PC-9 (cell line): ENCODE measurements around the gene PFKFB4. TPM values are rescaled to one million over a fixed set of nuclear protein-coding genes. Genes with fewer than 3 reads are reported as not detected.

Experiments used
- BruUV-seq: library from RNA; stranded (reverse); fragments of 400-500 nt; replicated peaks from 2 replicates; lab custom pipeline; 2021; lab: Mats Ljungman, UMichigan
- CTCF ChIA-PET: fragments of 300-600 bp; sonication (Branson Sonifier 250); formaldehyde crosslinking; loops from one replicate; lab custom pipeline; 2022; ENCODE audit warnings: antibody characterized with exemption; lab: Charles Lee
- POLR2A ChIA-PET: fragments of 300-600 bp; sonication (Branson Sonifier 250); formaldehyde crosslinking; loops from one replicate; lab custom pipeline; 2022; ENCODE audit warnings: antibody characterized with exemption; ENCODE audit not compliant: unreplicated experiment; lab: Charles Lee
- DNase-seq, 2 experiments: peaks; one replicate each; pipeline versions ENCODE4 v3.0.0 to v3.0.0-alpha.2; 2015 to 2022; ENCODE audit warnings: mixed read lengths in 1 of 2
- H2AFZ ChIP-seq: fragments of 200-600 bp; sonication (generic); 2 replicates; pipeline ENCODE4 v1.8.1; 2017; ENCODE audit warnings: antibody characterized with exemption
- H3F3A ChIP-seq: fragments of 200-600 bp; sonication (generic); 2 replicates; pipeline ENCODE4 v1.8.1; 2017; ENCODE audit warnings: antibody characterized with exemption, mild to moderate bottlenecking, low read depth; ENCODE audit not compliant: insufficient read depth
- H3K27ac ChIP-seq: fragments of 200-600 bp; sonication (generic); 2 replicates; pipeline ENCODE4 v1.6.1; 2016; ENCODE audit warnings: mixed run types
- H3K27me3 ChIP-seq: fragments of 200-600 bp; sonication (generic); 2 replicates; pipeline ENCODE4 v1.6.1; 2016; ENCODE audit warnings: low read depth, mixed run types; ENCODE audit not compliant: insufficient read depth
- H3K36me3 ChIP-seq: fragments of 200-600 bp; sonication (generic); 2 replicates; pipeline ENCODE4 v1.6.1; 2016; ENCODE audit warnings: low read depth, mixed run types
- H3K4me1 ChIP-seq: fragments of 200-600 bp; sonication (generic); replicated peaks from 2 replicates; pipeline ENCODE4 v1.6.1; 2016; ENCODE audit warnings: mixed run types; ENCODE audit not compliant: insufficient read depth
- H3K4me2 ChIP-seq: fragments of 200-600 bp; sonication (generic); 2 replicates; pipeline ENCODE4 v1.6.1; 2017; ENCODE audit warnings: mixed run types
- H3K4me3 ChIP-seq: fragments of 200-600 bp; sonication (generic); 2 replicates; pipeline ENCODE4 v1.6.1; 2016; ENCODE audit warnings: mixed run types
- H3K79me2 ChIP-seq: fragments of 200-600 bp; sonication (generic); 2 replicates; pipeline ENCODE4 v1.6.1; 2017; ENCODE audit warnings: low read depth, mixed run types
- H3K9me2 ChIP-seq: fragments of 200-600 bp; sonication (generic); 2 replicates; pipeline ENCODE4 v1.8.1; 2017; ENCODE audit warnings: mild to moderate bottlenecking; ENCODE audit not compliant: insufficient read depth
- H3K9me3 ChIP-seq: fragments of 200-600 bp; sonication (generic); 2 replicates; pipeline ENCODE4 v1.8.1; 2016; ENCODE audit warnings: low read depth; ENCODE audit not compliant: insufficient read depth
- H4K20me1 ChIP-seq: fragments of 200-600 bp; sonication (generic); 2 replicates; pipeline ENCODE4 v1.8.1; 2017; ENCODE audit not compliant: insufficient read depth
- CTCF ChIP-seq: fragments of 200-600 bp; sonication (generic); conservative IDR thresholded peaks from 2 replicates; pipeline ENCODE4 v1.6.1; 2017; ENCODE audit warnings: mixed run types, antibody characterized with exemption, mild to moderate bottlenecking, moderate library complexity
- EZH2 ChIP-seq: fragments of 200-600 bp; sonication (generic); IDR thresholded peaks from 2 replicates; pipeline ENCODE4 v1.8.0; 2017; ENCODE audit warnings: antibody characterized with exemption, low read depth
- intact Hi-C: fragments of 100-400 bp; cut with micrococcal nuclease; formaldehyde crosslinking; loops from one replicate; pipeline ENCODE4 v1.10.0; 2022; ENCODE audit not compliant: unreplicated experiment
- microRNA-seq: library from miRNA; unstranded; fragments of <30 nt; microRNA quantifications from one replicate; pipeline ENCODE4 v1.2.0, GENCODE V29; 2021; ENCODE audit warnings: borderline number of aligned reads, borderline replicate concordance
- total RNA-seq: library from RNA; stranded (reverse); gene quantifications from 2 replicates; pipeline ENCODE4 v1.2.3, GENCODE V29; 2021

The PFKFB4 gene
- total RNA-seq, 1 experiment from 2014 or later: 13.3 TPM

DNA sequence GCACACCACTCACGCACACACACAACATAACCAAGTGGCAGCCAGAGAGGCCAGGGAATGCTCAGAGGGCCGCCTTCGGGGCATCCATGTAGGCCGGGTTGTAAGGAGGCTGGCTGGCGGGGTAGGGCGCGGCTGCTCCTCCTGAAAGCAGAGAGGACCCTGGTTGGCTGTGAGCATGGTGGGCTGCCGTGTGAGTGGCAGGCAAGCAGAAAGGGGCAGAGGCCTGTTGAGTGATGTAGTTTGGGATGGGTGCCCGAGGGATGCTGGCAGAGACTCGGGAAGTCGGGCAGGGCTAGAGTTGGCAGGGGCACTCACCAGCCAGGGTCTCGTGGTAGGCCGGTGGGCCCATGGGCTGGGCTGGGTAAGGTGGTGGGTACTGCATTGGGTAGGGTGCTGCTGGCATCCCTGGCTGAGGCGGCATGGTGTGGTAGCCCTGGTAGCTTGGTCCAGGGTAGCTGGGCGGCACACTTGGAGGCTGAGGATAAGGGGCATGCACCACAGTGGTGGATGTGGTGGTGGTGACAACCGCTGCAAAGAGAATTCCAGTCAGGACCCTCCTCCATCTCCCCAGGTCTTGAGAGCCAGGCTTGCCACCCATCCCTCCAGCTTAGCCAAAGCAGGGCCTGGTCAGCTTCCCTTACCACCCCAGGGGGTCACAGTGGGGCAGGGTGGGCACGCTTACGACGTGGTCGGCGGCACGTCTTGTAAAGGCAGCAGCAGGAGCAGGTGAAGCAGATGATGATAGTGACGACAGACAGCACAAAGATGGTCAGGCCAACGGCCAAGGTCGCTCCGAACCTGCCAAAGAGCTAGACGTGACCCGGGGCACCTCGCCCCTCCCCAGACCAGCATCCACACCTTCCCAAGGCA, 87.3 kb downstream of the PFKFB4 start:
- Histone ChIP-seq H3K79me2 (peaks cover 34% of the 10 kb centered on the region), H4K20me1 (no peaks in the 10 kb centered on the region), H3K36me3 (no peaks in the 10 kb centered on the region), H2AFZ (no peak overlapping the region), H3K4me2 (no peak overlapping the region), H3K9me2 (no peaks in the 10 kb centered on the region), H3K4me3 (no peak overlapping the region), H3K9me3 (no peaks in the 10 kb centered on the region), H3K27ac (no peak overlapping the region), H3F3A (peaks cover 12% of the 10 kb centered on the region; the same call in 1 of the 2 replicates), H3K4me1 (peaks cover 33% of the 10 kb centered on the region), H3K27me3 (no peaks in the 10 kb centered on the region)
- intact Hi-C loops: loop anchor here (5.0 kb wide), 1 partner anchor 128 kb away; the partner anchor contains the start of gene COL7A1
- no peak for DNase-seq
- BruUV-seq: no TSS peak
- ChIA-PET CTCF (no interaction called here), POLR2A (interaction anchor here (0.6 kb wide), 1 partner anchor 812 kb away, joined by 10 read pairs; no protein-coding TSS in a partner anchor)
- TF ChIP-seq EZH2 (no peak), CTCF (no peak)

DNA sequence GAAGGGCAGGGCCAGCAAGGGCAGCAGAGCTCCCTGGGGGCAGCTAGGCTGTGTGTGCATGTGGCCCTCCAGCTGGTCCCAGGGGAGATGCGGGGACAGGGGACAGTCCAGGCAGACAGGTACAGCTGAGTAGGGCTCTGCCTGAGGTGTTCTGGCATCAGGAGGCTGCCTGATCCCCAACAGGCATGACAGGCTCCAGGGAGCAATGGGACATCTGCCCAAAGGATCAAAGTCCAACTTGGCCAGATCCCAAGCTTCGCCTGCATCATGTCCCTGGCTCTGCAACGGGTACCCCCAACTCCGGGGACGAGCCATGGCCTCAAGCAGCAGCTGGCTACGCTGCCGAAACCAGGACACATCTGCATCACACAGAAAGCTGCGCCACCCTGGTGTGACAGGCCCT, 88.3 kb downstream of the PFKFB4 start:
- H3K4me1 ChIP-seq: peaks cover 28% of the 10 kb centered on the region
- H3F3A ChIP-seq: peaks cover 7% of the 10 kb centered on the region; the same call in 1 of the 2 replicates
- H3K4me3 ChIP-seq: no peak overlapping the region
- H3K27ac ChIP-seq: no peak overlapping the region
- no peaks in the 10 kb centered on the region for H4K20me1 ChIP-seq
- no peak overlapping the region for H3K4me2 ChIP-seq
- no peaks in the 10 kb centered on the region for H3K9me2 ChIP-seq
- H3K9me3 ChIP-seq: no peaks in the 10 kb centered on the region
- no peak for DNase-seq
- ChIA-PET CTCF (no interaction called here), POLR2A (no interaction called here)
- no peaks in the 10 kb centered on the region for H3K36me3 ChIP-seq
- no TSS peak for BruUV-seq
- peaks cover 34% of the 10 kb centered on the region for H3K79me2 ChIP-seq
- no peaks in the 10 kb centered on the region for H3K27me3 ChIP-seq
- no peak overlapping the region for H2AFZ ChIP-seq
- TF ChIP-seq EZH2 (no peak), CTCF (no peak)
- intact Hi-C loops: loop anchor here (5.0 kb wide), 1 partner anchor 129 kb away; the partner anchor contains the start of gene COL7A1

Small RNAs within 50 kb of the gene (microRNA-seq; reads per million reads assigned to microRNA genes)
- gene MIR6823: not detected
- gene MIR711: not detected

Other genes starting within 250 kb of the PFKFB4 start
- not detected in 2 replicates for gene SPINK8, start 223.1 kb downstream of the PFKFB4 start, total RNA-seq
- not detected in 2 replicates for gene FBXW12, start 184.6 kb downstream of the PFKFB4 start, total RNA-seq
- 97.7 and 120 TPM in 2 replicates for gene PLXNB1, start 126.7 kb downstream of the PFKFB4 start, total RNA-seq
- 28.5 and 35.4 TPM in 2 replicates for gene CCDC51, start 116.7 kb downstream of the PFKFB4 start, total RNA-seq
- 235 and 314 TPM in 2 replicates for gene TMA7, start 116.5 kb downstream of the PFKFB4 start, total RNA-seq
- gene ATRIP, start 110.1 kb downstream of the PFKFB4 start, total RNA-seq: 6.9 and 8.5 TPM in 2 replicates
- 133 and 141 TPM in 2 replicates for gene SHISA5, start 52.6 kb downstream of the PFKFB4 start, total RNA-seq
- gene UCN2, start 7.0 kb upstream of the PFKFB4 start, total RNA-seq: 2.8 and 4.2 TPM in 2 replicates
- 91.2 and 151 TPM in 2 replicates for gene COL7A1, start 38.5 kb upstream of the PFKFB4 start, total RNA-seq
- gene UQCRC1, start 52.8 kb upstream of the PFKFB4 start, total RNA-seq: 255 and 264 TPM in 2 replicates
- not detected in 2 replicates for gene TMEM89, start 65.0 kb upstream of the PFKFB4 start, total RNA-seq
- 16.5 and 18.7 TPM in 2 replicates for gene SLC26A6, start 78.7 kb upstream of the PFKFB4 start, total RNA-seq
- gene CELSR3, start 106.1 kb upstream of the PFKFB4 start, total RNA-seq: 9.9 and 11.6 TPM in 2 replicates
- gene NCKIPSD, start 129.1 kb upstream of the PFKFB4 start, total RNA-seq: 40.0 and 53.3 TPM in 2 replicates
- gene IP6K2, start 160.4 kb upstream of the PFKFB4 start, total RNA-seq: 123 and 144 TPM in 2 replicates